Activated B cell treated with CpG ODN at 0.5 μM for 24 hours (primary cell): ENCODE data around the gene FLRT2. TPM values are rescaled to one million over a fixed set of nuclear protein-coding genes. Genes with fewer than 3 reads are reported as not detected.

Experiments
- ATAC-seq: fragments of 200-7000 bp; cut with Tn5 transposase; one replicate; pipeline ENCODE4 v1.10.0; 2021; ENCODE audit warnings: low read depth, mild to moderate bottlenecking, moderate library complexity
- CTCF ChIA-PET: fragments of 350-600 bp; sonication (Branson Sonifier 250); formaldehyde crosslinking; loops from one replicate; lab custom pipeline; 2021; ENCODE audit warnings: antibody characterized with exemption; lab: Charles Lee
- POLR2A ChIA-PET: fragments of 350-600 bp; sonication (Branson Sonifier 250); formaldehyde crosslinking; loops from one replicate; lab custom pipeline; 2021; ENCODE audit warnings: antibody characterized with exemption; lab: Charles Lee
- DNase-seq: peaks from one replicate; pipeline ENCODE4 v3.0.0; 2022
- H3K27ac Mint-ChIP-seq: one replicate; pipeline ENCODE4 v1.8.0; 2020; ENCODE audit warnings: mixed read lengths
- H3K27me3 Mint-ChIP-seq: one replicate; pipeline ENCODE4 v1.8.0; 2021; ENCODE audit warnings: mixed read lengths
- H3K36me3 Mint-ChIP-seq: one replicate; pipeline ENCODE4 v1.8.0; 2021; ENCODE audit warnings: low read depth, mixed read lengths
- H3K4me1 Mint-ChIP-seq: one replicate; pipeline ENCODE4 v1.8.0; 2021; ENCODE audit warnings: mixed read lengths
- H3K4me3 Mint-ChIP-seq: one replicate; pipeline ENCODE4 v1.8.0; 2020; ENCODE audit warnings: mild to moderate bottlenecking, mixed read lengths
- H3K9me3 Mint-ChIP-seq: one replicate; pipeline ENCODE4 v1.8.0; 2020; ENCODE audit warnings: mixed read lengths
- CTCF ChIP-seq: fragments of 200-600 bp; IDR thresholded peaks from one replicate; pipeline ENCODE4 v1.8.0; 2022; ENCODE audit warnings: antibody characterized with exemption, mild to moderate bottlenecking
- intact Hi-C: fragments of 100-400 bp; cut with micrococcal nuclease; formaldehyde crosslinking; loops from one replicate; pipeline ENCODE4 v1.15.1; 2024
- total RNA-seq: library from RNA; stranded (reverse); gene quantifications from 2 replicates; pipeline ENCODE4 v1.2.3, GENCODE V29; 2022

The FLRT2 gene
- total RNA-seq, 1 donor from 2014 or later: not detected

- ChIA-PET CTCF (no interaction called here), POLR2A (no interaction called here)
- Mint-ChIP-seq H3K4me1 (no peaks in the 10 kb centered on the region), H3K36me3 (no peaks in the 10 kb centered on the region), H3K4me3 (no peak overlapping the region), H3K9me3 (peaks cover 5% of the 10 kb centered on the region), H3K27me3 (no peaks in the 10 kb centered on the region), H3K27ac (no peak overlapping the region)
- DNase-seq (no peak), ATAC-seq (no peak)
- no peak for TF ChIP-seq CTCF
- intact Hi-C loops: no loop called here
Measured at GRCh38 chr14:85601246-85601645, 71.3 kb downstream of the FLRT2 start.

GRCh38 chr14:85601690-85602089 lies 71.7 kb downstream of the FLRT2 start:
- Mint-ChIP-seq H3K36me3 (no peaks in the 10 kb centered on the region), H3K9me3 (peaks cover 5% of the 10 kb centered on the region), H3K4me3 (no peak overlapping the region), H3K4me1 (no peaks in the 10 kb centered on the region), H3K27ac (no peak overlapping the region), H3K27me3 (no peaks in the 10 kb centered on the region)
- intact Hi-C loops: no loop called here
- TF ChIP-seq CTCF: no peak
- DNase-seq: no peak
- ChIA-PET CTCF (no interaction called here), POLR2A (no interaction called here)
- no peak for ATAC-seq

DNA sequence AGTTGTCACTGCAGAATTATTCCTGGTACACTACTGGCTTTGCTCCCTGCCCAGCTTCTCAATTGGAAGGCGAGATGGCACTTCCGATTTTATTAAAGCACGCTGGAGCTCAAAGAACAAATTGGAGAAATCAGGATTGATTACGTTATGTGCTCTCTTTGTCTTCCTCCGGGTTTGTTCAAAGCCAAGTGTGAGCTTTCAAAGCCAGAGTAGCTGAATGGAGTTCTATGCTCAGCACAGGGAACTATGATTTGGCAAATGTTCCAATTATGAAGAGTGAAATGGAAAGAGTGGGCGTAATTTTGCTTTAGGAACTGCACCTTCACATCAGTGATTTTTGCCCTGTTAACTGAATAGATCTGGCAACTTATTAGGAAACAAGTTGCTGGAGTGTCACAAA lies 72.4 kb downstream of the FLRT2 start:
- H3K36me3 Mint-ChIP-seq: no peaks in the 10 kb centered on the region
- no peak overlapping the region for H3K4me3 Mint-ChIP-seq
- no peak for ATAC-seq

GRCh38 chr14:85604021-85604420 lies 74.1 kb downstream of the FLRT2 start:
- Mint-ChIP-seq H3K4me1 (no peaks in the 10 kb centered on the region), H3K27ac (no peak overlapping the region)

More for the DNA sequence above, 72.4 kb downstream of the FLRT2 start:
- DNase-seq: no peak
- peaks cover 5% of the 10 kb centered on the region for H3K9me3 Mint-ChIP-seq
- intact Hi-C loops: no loop called here
- H3K27me3 Mint-ChIP-seq: no peaks in the 10 kb centered on the region
- no peak overlapping the region for H3K27ac Mint-ChIP-seq
- ChIA-PET POLR2A (no interaction called here), CTCF (no interaction called here)
- no peaks in the 10 kb centered on the region for H3K4me1 Mint-ChIP-seq
- no peak for TF ChIP-seq CTCF

GRCh38 chr14:85604714-85605113 lies 74.8 kb downstream of the FLRT2 start:
- Mint-ChIP-seq H3K4me3 (no peak overlapping the region), H3K27me3 (no peaks in the 10 kb centered on the region), H3K27ac (no peak overlapping the region), H3K36me3 (no peaks in the 10 kb centered on the region), H3K9me3 (peaks cover 11% of the 10 kb centered on the region), H3K4me1 (no peaks in the 10 kb centered on the region)
- ChIA-PET CTCF (no interaction called here), POLR2A (no interaction called here)
- intact Hi-C loops: no loop called here
- DNase-seq: no peak
- ATAC-seq: no peak
- no peak for TF ChIP-seq CTCF

More at GRCh38 chr14:85604021-85604420, 74.1 kb downstream of the FLRT2 start:
- Mint-ChIP-seq H3K27me3 (no peaks in the 10 kb centered on the region), H3K9me3 (peaks cover 9% of the 10 kb centered on the region), H3K36me3 (no peaks in the 10 kb centered on the region), H3K4me3 (no peak overlapping the region)
- TF ChIP-seq CTCF: no peak
- POLR2A ChIA-PET: no interaction called here
- CTCF ChIA-PET: no interaction called here
- intact Hi-C loops: no loop called here
- ATAC-seq: no peak
- DNase-seq: no peak
